GM19463 (cell line): ENCODE data around the gene ADCY5.

Source experiments
- ATAC-seq: cut with Tn5 transposase; IDR thresholded peaks from one replicate; pipeline ENCODE4 v1.9.1; 2021; ENCODE audit warnings: mild to moderate bottlenecking, moderate library complexity; ENCODE audit not compliant: unreplicated experiment

ADCY5 gene

GRCh38 chr3:123411340-123412040, 37.4 kb downstream of the ADCY5 start:
- ATAC-seq, result no peak

- ATAC-seq, result no peak
Measured at GRCh38 chr3:123410149-123410515, 38.8 kb downstream of the ADCY5 start.

DNA sequence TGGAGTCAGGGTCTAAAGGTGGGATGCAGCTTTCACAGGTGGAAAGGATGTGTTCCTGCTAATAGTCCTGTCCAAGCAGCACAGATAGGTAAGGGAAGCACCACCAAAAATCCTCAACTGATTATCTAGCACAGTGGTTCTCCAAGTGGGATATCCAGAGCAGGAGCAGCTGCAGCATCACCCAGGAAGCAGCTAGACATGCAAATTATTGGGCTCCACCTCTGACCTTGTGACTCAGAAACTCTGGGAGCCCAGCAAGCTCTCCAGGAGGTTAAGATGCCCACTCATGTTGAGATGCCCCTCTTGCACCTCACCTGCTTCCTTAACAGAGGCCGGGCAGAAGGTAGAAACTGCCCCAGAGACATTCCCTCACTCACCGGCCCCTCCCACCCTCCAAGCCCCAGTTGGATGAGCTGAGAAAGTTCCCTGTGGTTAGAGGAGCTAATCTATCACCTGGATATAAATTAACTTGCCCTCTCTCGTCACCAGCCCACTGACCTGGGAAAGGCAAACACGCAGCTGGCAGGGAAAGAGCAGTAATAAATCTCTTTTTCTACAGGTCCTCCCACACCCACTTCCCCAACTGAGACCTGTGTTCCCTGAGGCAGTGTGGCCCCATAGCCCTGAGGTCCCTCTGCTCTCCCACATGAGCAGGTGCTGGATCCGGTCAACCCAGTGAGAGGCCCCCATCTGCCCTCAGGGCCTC, 39.3 kb downstream of the ADCY5 start:
- ATAC-seq, result no peak

DNA sequence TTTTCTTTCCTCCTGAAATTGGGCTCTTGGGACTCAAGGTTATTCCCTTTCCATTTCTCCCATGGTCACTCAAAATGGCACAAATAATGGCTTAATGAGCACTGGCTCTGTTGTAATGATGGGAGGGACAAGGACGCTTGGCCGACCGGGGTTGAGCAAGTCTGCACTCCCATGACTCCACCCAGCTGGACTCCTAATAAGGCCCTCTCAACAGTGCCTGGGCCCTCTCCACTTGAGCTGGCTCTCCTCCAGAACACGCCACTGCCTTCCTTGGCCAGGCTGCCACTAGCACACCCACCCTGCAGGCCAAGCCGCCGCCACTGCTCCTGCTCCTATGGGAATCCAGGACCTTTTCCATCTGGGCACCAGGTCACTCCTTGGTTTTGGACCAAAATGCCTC, 42.3 kb downstream of the ADCY5 start:
- no peak for ATAC-seq

DNA sequence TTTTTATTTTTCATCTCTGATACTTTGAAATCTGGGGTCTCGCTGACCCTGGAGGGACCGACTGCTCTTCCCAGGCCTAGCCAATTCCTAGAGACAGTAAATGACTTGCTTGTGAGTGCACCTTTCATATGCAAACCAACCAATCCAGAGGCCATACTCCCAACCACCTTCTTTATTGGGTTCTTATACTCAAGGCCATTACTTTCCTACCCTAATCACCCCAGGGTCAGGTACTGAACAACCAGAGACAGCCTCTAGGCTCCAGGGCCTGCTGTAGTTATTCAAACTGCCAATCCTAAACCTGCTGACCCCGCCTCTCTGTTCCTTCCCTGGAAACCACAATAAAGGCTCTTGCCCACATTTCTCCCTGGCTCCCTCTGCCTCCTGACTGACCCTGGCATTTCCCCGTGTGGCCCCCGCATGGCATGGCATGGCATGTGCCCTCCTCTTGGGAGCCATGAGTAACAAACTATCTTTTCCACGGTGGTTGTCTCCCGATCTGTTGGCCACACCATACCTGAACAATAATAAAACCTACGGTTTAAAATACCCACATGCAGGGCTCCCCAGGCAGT, 42.9 kb downstream of the ADCY5 start:
- no peak for ATAC-seq

- ATAC-seq, result no peak
Measured at GRCh38 chr3:123405021-123405420, 43.9 kb downstream of the ADCY5 start.

DNA sequence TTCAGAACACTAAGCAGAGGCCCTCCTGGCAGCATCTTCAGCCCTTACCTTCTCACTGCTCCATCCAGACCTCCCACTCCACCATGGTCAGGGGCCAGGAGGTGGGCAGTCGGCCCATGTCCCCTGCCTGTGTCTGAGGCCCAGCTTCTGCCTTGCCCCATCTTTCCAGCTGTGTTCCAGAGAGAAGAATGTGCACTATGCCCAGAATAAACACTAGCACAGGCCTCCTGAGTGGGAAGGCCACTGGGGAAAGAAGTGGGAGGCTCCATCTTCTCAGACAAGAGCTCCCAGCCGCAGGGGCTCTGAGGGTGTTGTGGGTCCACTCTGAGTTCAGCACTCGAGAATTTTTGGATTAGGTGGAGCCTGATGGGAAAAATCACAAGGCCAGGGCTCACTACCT, 44.5 kb downstream of the ADCY5 start:
- no peak for ATAC-seq

GRCh38 chr3:123401836-123402530, 46.9 kb downstream of the ADCY5 start:
- ATAC-seq, result no peak

DNA sequence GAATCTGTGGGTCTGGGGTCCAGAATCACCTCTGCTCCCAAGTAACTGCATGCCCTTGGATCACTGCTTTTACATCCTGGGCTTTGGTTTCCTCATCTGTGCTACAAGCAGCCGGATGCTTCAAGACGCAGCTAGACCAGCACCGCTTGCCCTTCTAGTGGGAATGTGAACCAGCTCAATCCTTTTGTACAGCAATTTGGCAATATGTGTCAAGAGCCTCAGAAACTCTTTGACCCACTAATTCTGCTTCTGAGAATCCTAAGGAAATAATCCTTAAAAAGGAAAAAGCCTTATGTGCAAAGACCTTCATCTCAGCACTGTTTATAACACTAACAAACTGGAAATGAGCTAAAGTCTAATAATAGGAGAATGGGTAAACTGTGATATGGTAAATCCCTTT, 48.7 kb downstream of the ADCY5 start:
- no peak for ATAC-seq

DNA sequence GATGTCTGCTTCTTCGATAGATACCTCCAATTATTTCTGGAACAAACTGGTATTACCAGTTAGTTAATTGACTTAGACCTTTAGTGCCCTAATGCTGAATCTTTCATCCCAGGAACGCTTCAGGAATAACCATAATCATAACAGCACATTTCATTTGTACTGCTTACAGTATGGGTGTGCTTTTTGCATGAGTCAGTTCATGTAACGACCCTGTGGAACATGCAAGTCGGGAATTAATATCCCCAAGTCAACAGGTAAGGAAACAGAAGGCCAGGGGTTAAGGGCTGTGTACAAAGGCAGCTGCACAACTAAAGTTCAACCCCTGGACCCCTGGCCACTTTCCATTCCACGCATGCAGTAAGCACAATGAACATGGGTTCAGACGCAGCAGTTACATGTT, 49.2 kb downstream of the ADCY5 start:
- ATAC-seq, result no peak

- no peak for ATAC-seq
Measured at GRCh38 chr3:123397921-123398785, 50.7 kb downstream of the ADCY5 start.

GRCh38 chr3:123397050-123397590, 51.8 kb downstream of the ADCY5 start:
- ATAC-seq, result no peak

DNA sequence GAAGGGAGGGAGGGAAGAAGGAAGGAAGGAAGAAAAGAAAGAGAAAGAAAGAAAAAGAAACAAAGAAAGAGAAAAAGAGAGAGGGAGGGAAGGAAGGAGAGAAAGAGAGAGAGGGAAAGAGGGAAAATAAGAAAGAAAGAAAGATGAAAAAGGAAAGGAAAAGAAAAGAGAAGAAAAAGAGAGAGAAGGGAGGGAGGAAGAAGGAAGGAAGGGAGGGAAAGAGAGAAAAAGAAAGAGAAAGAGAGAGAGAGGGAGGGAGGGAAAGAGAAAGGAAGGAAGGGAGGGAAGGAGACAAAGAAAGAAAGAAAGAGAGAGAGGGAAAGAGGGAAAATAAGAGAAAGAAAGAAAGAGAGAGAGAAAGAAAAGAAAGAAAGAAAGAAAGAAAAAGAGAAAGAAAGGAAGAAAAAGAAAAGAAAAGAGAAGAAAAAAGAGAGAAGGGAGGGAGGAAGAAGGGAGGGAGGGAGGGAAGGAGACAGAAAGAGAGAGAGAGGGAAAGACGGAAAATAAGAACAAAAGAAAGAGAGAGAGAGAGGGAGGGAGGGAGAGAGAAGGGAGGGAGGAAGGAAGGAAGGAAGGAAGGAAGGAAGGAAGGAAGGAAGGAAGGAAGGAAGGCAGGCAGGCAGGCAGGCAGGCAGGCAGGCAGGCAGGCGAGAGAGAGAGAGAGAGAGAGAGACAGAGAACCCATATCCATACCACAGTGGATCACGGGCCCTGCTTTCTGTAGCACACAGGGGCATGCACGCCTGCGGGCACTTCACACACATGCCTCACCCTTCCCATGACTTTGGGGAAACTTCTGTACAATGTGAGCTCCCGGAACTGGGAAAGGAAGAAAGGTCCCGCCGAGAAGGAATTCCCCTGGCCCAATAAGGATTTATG, 52.5 kb downstream of the ADCY5 start:
- ATAC-seq, result no peak

- no peak for ATAC-seq
Measured at GRCh38 chr3:123395235-123395634, 53.7 kb downstream of the ADCY5 start.

- no peak for ATAC-seq
Measured at GRCh38 chr3:123394391-123395020, 54.4 kb downstream of the ADCY5 start.

- no peak for ATAC-seq
Measured at GRCh38 chr3:123392871-123393620, 55.8 kb downstream of the ADCY5 start.

- no peak for ATAC-seq
Measured at GRCh38 chr3:123392368-123392767, 56.5 kb downstream of the ADCY5 start.

GRCh38 chr3:123390865-123391600, 57.9 kb downstream of the ADCY5 start:
- no peak for ATAC-seq
